LoVo (cell line): Measurements from ENCODE around the gene RABAC1.
"Not testable (repeated sequence)": the region's sequence is repeated elsewhere in the genome, so short reads cannot be mapped to it uniquely, and the experiment has no call there.

Experiments
- DNase-seq: peaks from one replicate; pipeline ENCODE4 v3.0.0-alpha.2; 2016; ENCODE audit warnings: low spot score

RABAC1 gene

DNA sequence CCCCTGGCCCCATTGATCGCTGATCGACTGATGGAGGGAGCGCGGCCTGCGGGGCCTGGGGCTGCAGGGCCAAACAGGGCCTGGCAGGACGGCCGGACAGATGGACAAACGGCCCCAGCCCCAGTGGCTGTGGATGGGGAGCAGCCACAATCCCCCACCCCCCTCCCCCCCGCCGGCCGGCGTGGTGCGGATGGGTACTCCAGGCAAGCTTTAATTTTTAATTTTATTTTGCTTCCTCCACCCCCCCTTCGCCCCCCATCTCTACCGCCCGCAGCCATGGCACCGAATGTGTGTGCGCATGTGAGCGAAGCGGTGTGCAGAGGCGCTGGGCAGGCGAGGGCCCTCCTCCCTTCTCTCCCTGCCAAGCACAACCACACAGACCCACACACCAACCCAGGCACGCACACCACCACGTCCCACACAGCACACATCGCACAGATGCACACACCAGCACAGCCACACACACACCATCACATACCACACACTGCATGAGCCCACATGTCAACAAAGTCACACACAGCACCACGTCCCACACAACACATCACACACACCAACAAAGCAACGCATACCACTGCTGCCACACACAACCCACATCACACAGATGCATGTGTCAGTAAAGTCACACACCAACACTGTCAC lies 43.2 kb downstream of the RABAC1 start:
- DNase-seq = no peak

GRCh38 chr19:41915021-41915775 lies 43.9 kb downstream of the RABAC1 start:
- no peak for DNase-seq

GRCh38 chr19:41914424-41914834 lies 44.7 kb downstream of the RABAC1 start:
- not testable (repeated sequence) for DNase-seq

- no peak for DNase-seq
Observed at GRCh38 chr19:41913538-41914423, 45.3 kb downstream of the RABAC1 start.

- no peak for DNase-seq
Observed at GRCh38 chr19:41912899-41913537, 46.1 kb downstream of the RABAC1 start.

DNA sequence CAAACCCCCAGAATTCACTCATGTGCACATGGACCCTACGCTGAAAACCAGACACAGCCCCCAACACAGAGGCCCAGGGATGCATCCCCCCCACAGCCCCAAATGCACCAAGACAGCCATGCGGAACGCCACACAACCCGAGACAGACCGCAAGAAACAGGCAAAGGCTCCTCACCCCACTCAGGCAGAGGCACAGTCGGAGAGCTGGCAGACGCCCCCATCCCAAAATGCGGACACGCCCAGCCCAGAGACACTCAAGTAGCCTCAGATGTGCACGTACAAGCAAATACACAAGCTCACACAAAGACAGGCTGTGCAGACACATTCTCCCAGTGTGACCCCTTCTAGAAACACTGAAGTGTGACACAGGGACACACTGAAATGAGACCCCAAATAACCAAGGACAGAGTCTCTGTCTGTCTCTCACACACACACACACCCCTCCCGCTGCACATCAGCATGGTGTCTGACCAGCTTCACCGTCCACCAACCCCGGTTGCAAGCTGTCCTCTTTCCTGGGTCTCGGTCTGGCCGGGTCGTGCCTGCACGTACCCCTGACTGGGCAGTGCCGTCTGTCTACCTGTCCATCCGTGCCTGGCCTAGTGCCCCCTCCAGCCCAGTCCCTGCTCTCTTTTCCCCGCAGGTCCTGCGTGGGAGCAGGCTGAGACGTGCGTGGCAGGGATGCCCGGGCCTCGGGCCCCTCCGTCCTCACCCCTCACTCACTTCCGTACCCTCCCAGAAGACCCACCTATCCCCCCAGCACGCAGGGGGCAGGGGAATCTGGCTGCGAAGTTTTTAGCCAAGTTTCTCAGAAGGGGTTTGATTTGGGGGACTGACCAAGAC lies 47.0 kb downstream of the RABAC1 start:
- no peak for DNase-seq

GRCh38 chr19:41910992-41911888 lies 47.9 kb downstream of the RABAC1 start:
- no peak for DNase-seq

GRCh38 chr19:41910240-41910991 lies 48.7 kb downstream of the RABAC1 start:
- no peak for DNase-seq

DNA sequence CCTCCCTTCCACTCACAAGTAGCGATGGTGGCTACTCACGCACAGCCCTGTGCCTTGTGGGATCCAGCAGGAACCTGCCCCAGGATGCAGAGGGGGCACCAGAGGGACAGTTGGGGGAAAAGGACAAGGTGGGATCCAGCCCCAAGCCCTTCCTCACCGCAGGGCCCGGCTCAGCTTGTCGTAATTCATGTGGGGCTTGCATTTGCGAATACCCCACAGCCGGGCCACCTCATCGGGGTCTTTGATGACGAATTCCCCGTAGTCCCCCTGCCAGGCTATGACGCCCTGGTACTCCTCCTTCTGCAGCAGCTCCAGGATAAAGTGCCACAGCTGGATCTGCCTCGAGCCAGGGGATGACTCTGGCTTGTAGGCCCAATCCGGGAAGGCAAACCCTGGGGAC lies 49.4 kb downstream of the RABAC1 start:
- no peak for DNase-seq

DNA sequence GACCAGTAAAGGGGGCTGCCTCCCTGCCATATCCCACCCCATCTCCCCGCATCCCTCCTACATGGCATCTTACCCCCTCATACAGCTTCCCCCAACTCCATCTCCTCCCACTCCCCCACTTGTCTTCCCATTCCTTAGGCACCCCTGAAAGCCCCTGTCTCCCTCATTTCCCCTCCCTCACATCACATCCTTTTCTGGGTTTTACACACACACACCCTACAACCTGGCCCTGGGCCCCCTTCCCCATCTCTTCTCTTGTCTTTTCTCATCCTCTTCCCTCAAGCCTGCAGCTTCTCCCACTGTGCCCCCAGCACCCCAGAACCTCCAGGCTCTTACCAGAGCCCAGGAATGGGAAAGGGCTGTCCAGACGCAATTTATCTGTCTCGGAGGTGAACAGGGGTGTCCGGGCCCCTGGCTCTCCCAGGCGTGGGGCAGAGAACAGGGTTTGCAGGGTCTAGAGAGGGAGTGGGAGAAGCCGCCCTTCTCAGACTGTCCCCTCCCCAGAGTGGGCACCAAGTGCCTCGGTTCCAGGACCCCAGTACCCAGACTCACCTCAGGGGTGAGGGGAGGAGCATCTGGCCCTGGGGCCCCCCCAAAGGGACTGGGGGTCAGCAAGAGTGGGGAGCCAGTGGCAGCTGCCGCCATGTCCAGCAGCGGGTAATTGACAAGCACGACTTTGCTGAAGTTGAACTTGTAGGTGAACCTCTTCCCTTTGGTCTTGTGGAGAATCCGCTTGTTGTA lies 50.2 kb downstream of the RABAC1 start:
- no peak for DNase-seq

GRCh38 chr19:41907994-41908615 lies 51.0 kb downstream of the RABAC1 start:
- no peak for DNase-seq

- DNase-seq = no peak
Observed at GRCh38 chr19:41906916-41907680, 52.0 kb downstream of the RABAC1 start.
